CD14-positive monocyte (primary cell): Measurements from ENCODE around the gene F2RL3. TPM values are rescaled to one million over a fixed set of nuclear protein-coding genes. Genes with fewer than 3 reads are reported as not detected.
A peak's percentile ranks its signal among the peaks of the same experiment; 100 is the strongest.

Source experiments
- DNase-seq, 3 donors: peaks; one replicate each; pipeline ENCODE4 v3.0.0-alpha.2; 2011 to 2022
- H2AFZ ChIP-seq: 2 replicates; pipeline ENCODE4 v1.6.0; 2012; ENCODE audit warnings: mild to moderate bottlenecking, low read depth, low read length, inconsistent platforms; ENCODE audit not compliant: insufficient read depth, poor library complexity, severe bottlenecking
- H3K27ac ChIP-seq, 2 donors: 1 replicate in 1 of 2; 2 replicates in 1 of 2; pipeline ENCODE4 v1.5.1; 2012 to 2013; ENCODE audit warnings: low read length in 2 of 2, control low read depth in 1 of 2, inconsistent platforms in 1 of 2, low read depth in 1 of 2, mild to moderate bottlenecking in 1 of 2
- H3K27me3 ChIP-seq, 2 donors: one replicate each; pipeline versions ENCODE4 v1.6.0 to v1.6.1; 2011 to 2013; ENCODE audit warnings: low read length in 2 of 2; ENCODE audit not compliant: control insufficient read depth in 2 of 2, insufficient read depth in 2 of 2
- H3K36me3 ChIP-seq, 2 donors: replicated peaks in 1 of 2; 1 replicate in 1 of 2; 2 replicates in 1 of 2; pipeline versions ENCODE4 v1.5.1 to v1.6.1; 2012 to 2013; ENCODE audit warnings: low read length in 2 of 2, control low read depth in 1 of 2, inconsistent platforms in 1 of 2, mild to moderate bottlenecking in 1 of 2; ENCODE audit not compliant: insufficient read depth in 2 of 2, control insufficient read depth in 1 of 2
- H3K4me1 ChIP-seq, 2 donors: 1 replicate in 1 of 2; 2 replicates in 1 of 2; pipeline versions ENCODE4 v1.5.1 to v1.6.1; 2012 to 2013; ENCODE audit warnings: low read length in 2 of 2, control low read depth in 1 of 2, inconsistent platforms in 1 of 2, mild to moderate bottlenecking in 1 of 2, moderate library complexity in 1 of 2; ENCODE audit not compliant: insufficient read depth in 2 of 2, control insufficient read depth in 1 of 2
- H3K4me2 ChIP-seq: replicated peaks from 2 replicates; pipeline ENCODE3; 2012; ENCODE audit warnings: low read length, moderate library complexity, mild to moderate bottlenecking; ENCODE audit not compliant: poor library complexity, severe bottlenecking; ENCODE audit errors: extremely low read depth
- H3K4me3 ChIP-seq, 3 experiments: fragments of 200-600 bp in 1 of 3; sonication (generic) in 1 of 3; replicated peaks in 1 of 3; 1 replicate in 2 of 3; 2 replicates in 1 of 3; pipeline ENCODE4 v1.5.1; 2011 to 2013; ENCODE audit warnings: low read length in 3 of 3, mild to moderate bottlenecking in 3 of 3, control low read depth in 2 of 3, low read depth in 2 of 3, inconsistent platforms in 1 of 3, moderate library complexity in 1 of 3
- H3K79me2 ChIP-seq: 2 replicates; pipeline ENCODE4 v1.6.0; 2012; ENCODE audit warnings: mild to moderate bottlenecking, control low read depth, inconsistent platforms, low read length, moderate library complexity; ENCODE audit not compliant: insufficient read depth
- H3K9ac ChIP-seq: 2 replicates; pipeline ENCODE4 v1.6.0; 2017; ENCODE audit warnings: low read length, mild to moderate bottlenecking; ENCODE audit not compliant: insufficient read depth, poor library complexity, severe bottlenecking
- H3K9me3 ChIP-seq, 2 donors: replicated peaks in 1 of 2; 1 replicate in 1 of 2; 2 replicates in 1 of 2; pipeline versions ENCODE4 v1.5.1 to v1.6.1; 2012 to 2013; ENCODE audit warnings: low read length in 2 of 2, control low read depth in 1 of 2; ENCODE audit not compliant: control insufficient read depth in 1 of 2, insufficient read depth in 1 of 2
- H4K20me1 ChIP-seq: 2 replicates; pipeline ENCODE4 v1.6.0; 2012; ENCODE audit warnings: mild to moderate bottlenecking, low read length, control low read depth, moderate library complexity; ENCODE audit not compliant: insufficient read depth
- H3K27ac Mint-ChIP-seq, 7 donors: one replicate each; pipeline ENCODE4 v1.8.0; 2020; ENCODE audit warnings: mild to moderate bottlenecking in 7 of 7, mixed read lengths in 7 of 7, moderate library complexity in 6 of 7, inconsistent platforms in 2 of 7
- H3K27me3 Mint-ChIP-seq, 3 donors: one replicate each; pipeline ENCODE4 v1.8.0; 2021 to 2022; ENCODE audit warnings: low read depth in 3 of 3, mild to moderate bottlenecking in 3 of 3, mixed read lengths in 3 of 3, moderate library complexity in 3 of 3, inconsistent platforms in 1 of 3
- H3K36me3 Mint-ChIP-seq, 2 donors: one replicate each; pipeline ENCODE4 v1.8.0; 2020; ENCODE audit warnings: mixed read lengths in 2 of 2, inconsistent platforms in 1 of 2, mild to moderate bottlenecking in 1 of 2
- H3K4me1 Mint-ChIP-seq: one replicate; pipeline ENCODE4 v1.8.0; 2020; ENCODE audit warnings: mild to moderate bottlenecking, mixed read lengths
- H3K4me3 Mint-ChIP-seq, 2 donors: one replicate each; pipeline ENCODE4 v1.8.0; 2020; ENCODE audit warnings: mild to moderate bottlenecking in 2 of 2, mixed read lengths in 2 of 2, moderate library complexity in 1 of 2
- H3K9me3 Mint-ChIP-seq, 7 donors: one replicate each; pipeline ENCODE4 v1.8.0; 2020 to 2022; ENCODE audit warnings: mixed read lengths in 7 of 7, mild to moderate bottlenecking in 6 of 7, moderate library complexity in 6 of 7, inconsistent platforms in 2 of 7
- WGBS: methylation state at CpG from one replicate; pipeline ENCODE4 v1.1.5; 2013; ENCODE audit warnings: missing lambda C conversion rate; ENCODE audit not compliant: insufficient coverage; 5-methylcytosine and 5-hydroxymethylcytosine counted together
- intact Hi-C, 2 donors: fragments of 100-400 bp; cut with micrococcal nuclease; formaldehyde crosslinking; loops; one replicate each; pipeline versions ENCODE4 v1.15.0 to v1.15.1; 2023
- polyA plus RNA-seq, 3 donors: library from polyadenylated mRNA; depleted of rRNA in 1 of 3; unstranded in 2 of 3; stranded (reverse) in 1 of 3; fragments of 300-500 nt in 2 of 3; fragments of >200 nt in 1 of 3; fragmentation: Illumina TruSeq in 2 of 3; gene quantifications; 1 replicate in 2 of 3; 2 replicates in 1 of 3; pipeline ENCODE4 v1.2.3, GENCODE V29; 2012 to 2021
- TF ChIP-seq, protein P1 (sequence below): fragments of 200-600 bp; IDR thresholded peaks from one replicate; pipeline ENCODE4 v1.8.0; 2022; ENCODE audit warnings: antibody characterized with exemption, mild to moderate bottlenecking

F2RL3 gene
- polyA plus RNA-seq, 3 donors, result 0.05 TPM; not detected in 2

DNA sequence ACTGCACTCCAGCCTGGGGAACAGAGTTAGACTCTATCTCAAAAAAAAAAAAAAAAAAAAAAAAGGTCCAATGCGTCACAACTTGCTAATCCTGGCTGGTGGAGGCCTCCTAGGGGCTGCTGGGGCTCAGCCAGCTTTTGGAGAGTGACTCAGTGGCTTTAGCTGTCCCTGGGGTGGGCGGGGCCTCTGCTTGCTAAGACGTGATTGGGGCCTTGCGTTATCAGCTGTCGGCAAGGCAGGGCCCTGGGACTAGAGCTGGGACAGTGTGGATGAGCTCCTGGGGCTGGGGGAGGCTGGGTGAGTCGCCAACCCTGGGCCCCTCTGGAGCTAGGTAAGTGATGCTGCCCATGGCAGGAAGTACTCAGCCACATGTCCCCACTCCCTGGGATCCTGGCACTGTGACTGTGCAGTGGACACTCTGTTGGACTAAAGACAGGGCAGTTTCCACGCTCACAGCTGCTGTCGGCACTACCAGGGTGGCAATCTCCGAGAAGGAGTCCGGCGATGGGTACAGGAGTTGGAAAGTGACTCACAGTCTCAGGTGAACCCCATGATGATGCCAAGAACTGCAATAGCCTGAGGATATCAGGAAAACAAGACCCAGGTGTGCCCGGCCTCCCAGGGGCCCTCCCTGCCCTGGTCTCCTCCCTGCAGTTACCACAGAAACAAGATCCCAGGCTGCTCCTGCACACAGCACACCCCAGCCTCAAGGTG is 32.2 kb downstream of the F2RL3 start:
- no peaks in the 10 kb centered on the region for H3K36me3 ChIP-seq
- H3K4me3 ChIP-seq, result no peak overlapping the region
- H3K36me3 Mint-ChIP-seq, result no peaks in the 10 kb centered on the region
- no peaks in the 10 kb centered on the region for H3K27me3 ChIP-seq
- no peak overlapping the region for H3K27ac ChIP-seq
- no peak overlapping the region for H2AFZ ChIP-seq
- H3K4me1 ChIP-seq, result no peaks in the 10 kb centered on the region
- WGBS, result 86% methylated on average over 12 of the region's 12 CpGs
- no peak overlapping the region for H3K4me2 ChIP-seq
- peaks cover 17 to 27% (median 24%) of the 10 kb centered on the region in 7 donors for H3K9me3 Mint-ChIP-seq
- TF ChIP-seq, protein P1, sequence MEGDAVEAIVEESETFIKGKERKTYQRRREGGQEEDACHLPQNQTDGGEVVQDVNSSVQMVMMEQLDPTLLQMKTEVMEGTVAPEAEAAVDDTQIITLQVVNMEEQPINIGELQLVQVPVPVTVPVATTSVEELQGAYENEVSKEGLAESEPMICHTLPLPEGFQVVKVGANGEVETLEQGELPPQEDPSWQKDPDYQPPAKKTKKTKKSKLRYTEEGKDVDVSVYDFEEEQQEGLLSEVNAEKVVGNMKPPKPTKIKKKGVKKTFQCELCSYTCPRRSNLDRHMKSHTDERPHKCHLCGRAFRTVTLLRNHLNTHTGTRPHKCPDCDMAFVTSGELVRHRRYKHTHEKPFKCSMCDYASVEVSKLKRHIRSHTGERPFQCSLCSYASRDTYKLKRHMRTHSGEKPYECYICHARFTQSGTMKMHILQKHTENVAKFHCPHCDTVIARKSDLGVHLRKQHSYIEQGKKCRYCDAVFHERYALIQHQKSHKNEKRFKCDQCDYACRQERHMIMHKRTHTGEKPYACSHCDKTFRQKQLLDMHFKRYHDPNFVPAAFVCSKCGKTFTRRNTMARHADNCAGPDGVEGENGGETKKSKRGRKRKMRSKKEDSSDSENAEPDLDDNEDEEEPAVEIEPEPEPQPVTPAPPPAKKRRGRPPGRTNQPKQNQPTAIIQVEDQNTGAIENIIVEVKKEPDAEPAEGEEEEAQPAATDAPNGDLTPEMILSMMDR, result no peak
- H3K27ac Mint-ChIP-seq, result no peak overlapping the region
- intact Hi-C loops, result no loop called here
- DNase-seq, result no peak
- H3K79me2 ChIP-seq, result no peaks in the 10 kb centered on the region
- H3K4me1 Mint-ChIP-seq, result no peaks in the 10 kb centered on the region
- no peak overlapping the region for H3K9ac ChIP-seq
- no peaks in the 10 kb centered on the region for H4K20me1 ChIP-seq
- H3K27me3 Mint-ChIP-seq, result peaks cover 10 to 14% (median 12%) of the 10 kb centered on the region in 3 donors
- H3K9me3 ChIP-seq, result peaks cover 21 to 22% of the 10 kb centered on the region in 2 donors
- H3K4me3 Mint-ChIP-seq, result no peak overlapping the region

DNA sequence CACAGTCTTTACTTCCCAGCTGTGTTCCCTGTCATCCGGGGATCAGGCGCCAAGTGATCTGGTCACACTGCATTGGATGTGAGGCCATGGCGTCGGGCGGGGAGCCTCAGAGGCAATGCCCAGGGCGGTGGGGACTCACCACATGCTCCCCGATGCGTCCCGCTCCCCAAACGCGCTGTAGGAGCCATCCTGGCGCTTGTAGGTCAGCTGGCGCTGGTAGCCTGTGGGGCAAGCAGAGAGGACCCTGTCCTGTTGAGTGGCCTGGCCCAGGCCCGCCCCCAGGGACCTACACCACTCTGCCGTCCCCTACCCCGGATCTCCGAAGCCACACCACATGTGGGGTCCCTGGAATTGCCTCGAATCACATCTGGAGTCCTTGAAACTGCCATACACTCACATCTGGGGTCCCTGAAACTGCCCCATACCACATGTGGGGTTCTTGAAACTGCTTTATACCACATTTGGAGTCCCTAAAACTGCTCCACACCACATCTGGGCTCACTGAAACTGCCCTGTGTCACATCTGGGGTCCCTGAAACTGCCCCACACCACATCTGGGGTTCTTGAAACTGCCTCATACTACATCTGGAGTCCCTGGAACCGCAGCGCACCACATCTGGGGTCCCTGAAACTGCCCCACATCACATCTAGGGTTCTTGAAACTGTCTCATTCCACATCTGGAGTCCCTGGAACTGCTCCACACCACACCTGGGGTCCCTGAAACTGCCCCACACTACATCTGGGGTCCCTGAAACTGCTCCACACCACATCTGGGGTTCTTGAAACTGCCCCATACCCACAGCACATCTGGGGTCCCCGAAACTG is 33.2 kb downstream of the F2RL3 start:
- Histone ChIP-seq H4K20me1 (no peaks in the 10 kb centered on the region), H3K4me1 (no peaks in the 10 kb centered on the region), H3K4me2 (no peak overlapping the region), H3K9me3 (peaks cover 27 to 30% of the 10 kb centered on the region in 2 donors), H2AFZ (no peak overlapping the region), H3K4me3 (no peak overlapping the region), H3K79me2 (no peaks in the 10 kb centered on the region), H3K27me3 (no peaks in the 10 kb centered on the region), H3K27ac (no peak overlapping the region), H3K36me3 (no peaks in the 10 kb centered on the region), H3K9ac (no peak overlapping the region)
- peak overlapping the region in 1 of 7 donors; percentile 43 for H3K27ac Mint-ChIP-seq
- TF ChIP-seq, protein P1, result no peak
- 95% methylated on average over 21 of the region's 21 CpGs for WGBS
- peaks cover 9 to 14% (median 9%) of the 10 kb centered on the region in 3 donors for H3K27me3 Mint-ChIP-seq
- DNase-seq, result no peak
- H3K9me3 Mint-ChIP-seq, result peaks cover 23 to 34% (median 31%) of the 10 kb centered on the region in 7 donors
- H3K4me3 Mint-ChIP-seq, result no peak overlapping the region
- H3K36me3 Mint-ChIP-seq, result no peaks in the 10 kb centered on the region
- H3K4me1 Mint-ChIP-seq, result no peaks in the 10 kb centered on the region
- intact Hi-C loops, result no loop called here
